ENCODE measurements around the gene RNF222.
A peak's percentile ranks its signal among the peaks of the same experiment; 100 is the strongest.
"Not testable (repeated sequence)": the region's sequence is repeated elsewhere in the genome, so short reads cannot be mapped to it uniquely, and the experiment has no call there.

RNF222 gene

GRCh38 chr17:8409966-8410882 lies 12.6 kb upstream of the RNF222 start:
- peak; percentile 85 for DNase-seq

GRCh38 chr17:8408371-8408770 lies 10.7 kb upstream of the RNF222 start:
- peak; percentile 63 for DNase-seq

- DNase-seq: no peak
Observed at GRCh38 chr17:8406174-8406573, 8.5 kb upstream of the RNF222 start.

GRCh38 chr17:8405499-8406016 lies 7.9 kb upstream of the RNF222 start:
- no peak for DNase-seq

- no peak for DNase-seq
Observed at GRCh38 chr17:8402921-8403536, 5.4 kb upstream of the RNF222 start.

GRCh38 chr17:8401107-8401506 lies 3.5 kb upstream of the RNF222 start:
- no peak for DNase-seq

GRCh38 chr17:8398980-8399379 lies 1.4 kb upstream of the RNF222 start:
- no peak for DNase-seq

- DNase-seq: not testable (repeated sequence)
Observed at GRCh38 chr17:8394497-8394896, 3.1 kb downstream of the RNF222 start.

- no peak for DNase-seq
Observed at GRCh38 chr17:8393470-8394231, 4.0 kb downstream of the RNF222 start.

GRCh38 chr17:8392674-8393469 lies 4.8 kb downstream of the RNF222 start:
- no peak for DNase-seq

GRCh38 chr17:8392274-8392673 lies 5.4 kb downstream of the RNF222 start:
- no peak for DNase-seq

- no peak for DNase-seq
Observed at GRCh38 chr17:8391711-8392110, 5.9 kb downstream of the RNF222 start.

GRCh38 chr17:8387914-8388651 lies 9.5 kb downstream of the RNF222 start:
- DNase-seq: no peak

GRCh38 chr17:8386841-8387240 lies 10.8 kb downstream of the RNF222 start:
- no peak for DNase-seq

- DNase-seq: peak; percentile 83
Observed at GRCh38 chr17:8384801-8385378, 12.7 kb downstream of the RNF222 start.

GRCh38 chr17:8383143-8383822 lies 14.3 kb downstream of the RNF222 start, which contains the start of gene RPL26:
RPL26 (minus strand) TSS chr17:8383193; CDS start chr17:8382310, 883 bp downstream.
- peak; percentile 98 for DNase-seq

GRCh38 chr17:8382880-8383142 lies 14.8 kb downstream of the RNF222 start:
- no peak for DNase-seq

GRCh38 chr17:8382052-8382879 lies 15.4 kb downstream of the RNF222 start:
- no peak for DNase-seq

GRCh38 chr17:8380049-8380448 lies 17.6 kb downstream of the RNF222 start:
- no peak for DNase-seq

GRCh38 chr17:8378117-8378516 lies 19.5 kb downstream of the RNF222 start:
- not testable (repeated sequence) for DNase-seq
